HG02884 (cell line): ENCODE results near the gene SLC1A3.

Experiments used
- ATAC-seq: cut with Tn5 transposase; IDR thresholded peaks from one replicate; pipeline ENCODE4 v1.9.1; 2021; ENCODE audit warnings: mild to moderate bottlenecking, moderate library complexity; ENCODE audit not compliant: unreplicated experiment

The SLC1A3 gene

DNA sequence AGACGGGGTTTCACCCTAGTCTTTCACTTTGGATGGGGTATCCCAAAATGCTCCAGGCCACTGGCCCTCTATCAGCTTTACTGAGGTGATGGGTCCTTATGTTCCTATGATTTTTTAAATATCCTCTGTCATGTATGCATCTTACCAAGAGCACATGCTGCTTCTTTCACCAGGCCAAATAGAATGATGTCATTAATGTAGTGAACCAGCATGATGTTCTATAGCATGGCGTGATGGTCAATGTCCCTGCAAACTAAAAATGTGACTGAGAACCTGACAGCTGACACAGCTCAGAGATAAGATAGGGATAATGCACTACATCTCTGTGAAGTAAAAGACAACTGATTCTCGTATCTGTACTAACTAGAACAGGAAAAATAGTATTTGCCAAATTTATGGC lies 103.6 kb downstream of the SLC1A3 start:
- ATAC-seq, result no peak

DNA sequence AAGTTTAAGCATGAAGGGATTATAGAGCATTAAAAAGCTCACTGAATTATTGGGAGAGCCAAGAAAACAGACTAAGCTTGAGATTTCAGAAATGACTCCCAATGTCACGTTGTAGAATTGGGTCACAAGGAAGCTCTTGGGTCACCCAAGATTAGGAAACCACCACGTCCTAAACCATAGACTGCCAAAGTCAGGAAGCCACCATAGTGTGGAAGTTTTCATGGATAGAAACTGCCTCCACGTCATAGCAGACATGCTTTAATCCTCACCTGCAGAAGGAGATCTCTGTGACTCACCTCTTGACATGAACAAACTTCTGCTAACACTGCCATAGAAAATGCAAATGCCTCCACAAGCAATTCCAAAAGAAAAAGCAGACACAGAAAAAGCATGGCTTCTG lies 106.3 kb downstream of the SLC1A3 start:
- no peak for ATAC-seq

DNA sequence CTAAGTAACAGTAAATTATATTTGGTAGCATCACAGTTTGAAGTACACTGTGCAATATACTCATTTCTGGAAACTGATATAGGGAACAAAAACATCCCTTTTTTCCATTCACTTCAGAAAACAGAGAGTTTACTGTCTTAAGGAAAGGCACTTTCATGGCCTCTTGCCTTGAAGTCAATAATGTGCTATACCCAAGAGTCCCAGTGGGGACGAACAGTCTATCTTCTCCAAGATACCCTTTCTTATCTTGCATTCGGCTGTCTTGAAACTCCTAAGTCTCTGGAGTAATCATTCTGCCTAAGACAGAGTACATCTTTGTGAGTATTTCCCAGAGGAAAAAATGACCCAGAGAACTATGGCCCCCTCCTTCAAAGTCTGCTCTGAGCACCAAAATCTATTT lies 107.1 kb downstream of the SLC1A3 start:
- no peak for ATAC-seq

DNA sequence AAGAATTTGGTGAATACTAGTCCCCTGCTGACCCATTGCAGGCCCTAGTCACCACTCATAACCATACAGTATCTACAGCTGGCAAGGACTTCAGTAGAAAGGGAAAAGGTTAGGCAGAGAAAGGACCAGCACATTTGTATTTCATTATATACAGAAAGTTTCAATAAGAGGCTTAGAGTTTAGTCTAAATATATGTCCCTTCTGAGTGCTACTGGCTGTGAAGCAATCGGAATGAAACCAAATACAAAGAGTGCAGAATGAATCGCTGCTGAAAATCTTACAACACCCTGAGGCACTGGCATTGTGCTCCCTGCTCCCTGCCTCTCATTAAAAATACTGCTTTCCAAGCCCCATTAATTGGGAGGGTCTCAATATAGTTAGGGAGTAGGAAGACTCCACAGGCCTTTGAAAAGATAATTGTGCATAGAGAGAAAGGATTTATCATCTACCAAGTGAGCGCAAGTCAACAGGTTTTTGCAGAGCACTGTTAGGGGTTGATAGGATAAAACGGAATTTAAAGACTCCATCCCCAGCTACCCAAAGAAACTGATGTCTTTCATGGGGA lies 110.8 kb downstream of the SLC1A3 start:
- ATAC-seq, result no peak

DNA sequence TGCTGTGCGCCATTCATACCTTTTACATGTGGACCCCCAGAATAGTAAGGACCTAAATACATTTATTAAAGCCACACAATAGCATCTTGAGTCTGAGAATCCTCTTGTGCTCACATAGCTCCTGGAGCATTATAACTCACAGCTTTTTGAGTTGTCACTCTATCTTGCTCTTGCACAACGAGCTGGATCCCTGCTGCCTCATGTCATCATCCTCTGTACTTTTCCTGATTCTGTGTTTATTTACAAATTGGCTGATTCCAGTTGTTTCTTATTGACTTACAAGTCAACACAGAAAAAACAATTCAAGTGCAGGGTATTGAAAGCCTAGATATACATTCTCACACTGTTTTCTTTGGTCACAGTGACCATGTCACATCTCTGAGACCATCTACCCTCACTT lies 112.9 kb downstream of the SLC1A3 start:
- no peak for ATAC-seq

DNA sequence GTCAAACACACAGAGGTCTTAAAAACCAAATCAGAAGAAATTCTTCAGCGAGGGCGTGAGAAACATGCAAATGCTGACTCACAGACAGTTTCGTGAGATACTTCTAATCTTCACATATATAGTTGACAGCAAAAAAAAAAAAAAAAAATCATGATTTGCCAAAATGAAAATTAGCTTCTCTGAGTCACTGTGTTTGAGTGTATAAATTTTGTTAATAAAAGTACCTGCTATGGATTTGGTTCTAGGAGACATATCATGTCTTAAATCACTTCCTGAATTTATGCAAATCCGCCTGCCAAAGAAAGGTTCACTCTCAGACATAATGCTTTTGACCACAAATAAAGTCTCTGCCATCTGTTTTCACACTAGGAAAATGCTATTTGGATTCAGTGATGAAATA lies 114.3 kb downstream of the SLC1A3 start:
- no peak for ATAC-seq

DNA sequence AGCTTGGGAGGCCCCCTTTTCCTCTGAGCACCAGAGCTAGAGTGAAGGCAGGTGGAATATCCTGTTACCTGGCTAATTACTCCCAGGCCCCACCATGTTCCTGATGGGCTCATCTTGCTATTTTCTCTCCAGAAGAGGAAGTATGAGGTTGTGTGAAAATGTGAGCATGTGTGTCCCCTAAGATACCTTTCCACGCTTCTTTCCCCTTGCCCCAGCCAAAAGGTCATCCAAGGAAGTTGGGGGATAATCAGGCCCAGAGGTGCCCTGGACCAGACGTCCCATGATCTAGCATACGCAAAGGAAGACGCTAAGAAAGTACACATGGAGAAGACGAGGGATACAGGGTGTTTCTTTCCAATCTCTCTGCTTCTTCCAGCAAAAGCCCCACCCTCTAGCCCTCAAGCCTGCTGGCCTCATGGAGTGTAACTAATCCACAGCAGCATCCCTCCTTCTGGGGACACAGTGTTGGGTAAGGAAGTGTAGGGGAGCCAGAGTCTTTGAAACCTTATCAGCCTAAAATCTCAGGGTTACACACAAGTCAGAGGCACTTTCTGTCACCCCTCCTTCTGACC lies 115.3 kb downstream of the SLC1A3 start:
- ATAC-seq, result no peak

DNA sequence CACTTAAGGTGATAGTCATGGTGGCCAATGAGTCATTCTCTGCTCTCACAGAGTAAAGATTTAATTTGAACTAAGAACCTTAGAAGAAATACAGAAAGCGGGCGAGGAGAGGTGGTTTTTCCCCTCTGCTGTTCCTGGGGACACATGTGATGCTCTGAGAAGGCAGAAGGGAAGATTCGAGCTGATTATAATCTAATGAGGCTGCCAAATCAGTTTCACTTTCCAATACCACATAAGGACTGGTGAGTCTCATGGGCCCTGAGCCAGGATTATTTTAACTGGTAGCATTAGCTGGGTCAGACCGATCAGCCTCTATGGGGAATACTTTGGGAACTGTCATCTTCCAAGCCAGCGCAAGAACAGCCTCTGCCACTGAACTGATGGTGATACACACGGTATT lies 116.5 kb downstream of the SLC1A3 start:
- no peak for ATAC-seq

DNA sequence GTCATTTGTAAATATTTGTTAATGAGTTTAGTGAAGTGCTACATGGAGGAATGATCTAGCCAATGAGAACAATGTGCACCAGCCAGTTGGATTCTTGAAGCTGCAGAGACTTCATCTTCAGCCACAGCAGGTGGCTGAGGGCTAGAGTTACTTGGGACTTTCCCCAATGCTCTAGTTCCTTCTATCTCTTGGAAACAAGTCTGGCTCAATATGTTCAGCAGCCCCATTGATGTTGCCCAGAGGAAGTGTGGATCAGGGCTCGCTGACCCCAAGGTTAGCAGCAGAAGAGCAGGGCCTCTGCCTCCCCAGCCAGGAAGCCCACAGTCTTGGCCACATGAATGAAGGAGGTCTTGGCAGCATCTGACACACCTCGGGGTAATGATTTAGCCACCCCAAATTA lies 117.5 kb downstream of the SLC1A3 start:
- ATAC-seq, result peak; percentile 40

DNA sequence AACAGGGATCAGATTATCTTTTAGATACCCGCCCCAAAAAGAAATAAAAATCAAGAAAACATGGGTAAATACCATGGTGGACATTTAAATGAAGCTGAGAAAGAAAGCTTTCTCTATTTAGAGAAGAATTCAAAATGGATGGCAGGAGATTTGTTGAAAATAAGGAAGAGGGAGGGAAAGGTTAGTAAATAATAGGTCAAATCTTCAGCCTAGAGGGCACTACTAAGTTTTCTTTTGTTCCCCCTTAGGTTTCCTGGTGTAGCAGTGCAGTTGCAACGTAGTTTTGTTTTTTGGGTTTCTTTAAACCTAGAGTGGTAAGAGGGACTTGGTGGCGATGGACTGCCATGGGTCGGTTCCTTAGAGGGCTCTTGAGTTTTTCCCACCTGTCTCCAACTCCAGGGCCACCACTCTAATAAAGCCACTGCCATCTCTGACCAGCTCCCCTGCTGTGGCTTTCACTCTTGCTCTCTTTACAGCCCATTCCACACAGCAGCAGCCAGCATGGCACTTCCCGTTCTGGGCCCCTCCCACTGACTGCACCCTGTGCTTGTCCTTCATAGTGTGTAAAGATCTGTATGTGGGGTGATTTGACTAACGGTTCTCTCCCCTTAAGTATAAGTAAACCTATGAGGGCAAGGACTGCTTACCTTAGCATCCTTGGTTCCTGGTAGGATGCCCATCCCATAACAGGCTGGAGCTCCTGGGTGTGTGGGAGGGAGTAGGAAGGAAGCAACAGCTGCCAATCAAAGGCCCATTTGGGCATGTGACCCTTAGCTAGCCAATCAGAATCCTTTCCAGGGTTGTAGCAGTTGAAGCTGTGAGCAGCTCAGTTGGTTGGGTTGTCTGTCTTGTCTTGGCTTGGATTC lies 118.3 kb downstream of the SLC1A3 start:
- peak; percentile 71 for ATAC-seq

DNA sequence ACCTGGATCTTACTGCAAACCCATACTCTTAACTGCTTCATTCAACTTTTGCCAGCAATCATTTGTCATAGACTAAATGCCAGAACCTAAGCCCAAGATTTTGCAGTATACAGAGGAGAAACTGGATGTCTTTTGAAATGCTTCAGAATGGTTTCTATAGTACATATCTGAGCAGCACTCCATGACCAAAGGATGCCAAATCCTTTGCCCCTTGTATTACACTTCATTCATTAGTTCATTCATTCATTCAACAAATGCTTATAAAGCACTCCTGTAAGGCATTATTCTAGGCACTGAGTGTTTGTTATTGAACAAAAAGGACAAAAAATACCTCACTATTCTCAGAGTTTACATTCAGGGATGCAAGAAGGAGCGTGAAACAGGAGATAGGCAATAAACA lies 119.9 kb downstream of the SLC1A3 start:
- no peak for ATAC-seq

DNA sequence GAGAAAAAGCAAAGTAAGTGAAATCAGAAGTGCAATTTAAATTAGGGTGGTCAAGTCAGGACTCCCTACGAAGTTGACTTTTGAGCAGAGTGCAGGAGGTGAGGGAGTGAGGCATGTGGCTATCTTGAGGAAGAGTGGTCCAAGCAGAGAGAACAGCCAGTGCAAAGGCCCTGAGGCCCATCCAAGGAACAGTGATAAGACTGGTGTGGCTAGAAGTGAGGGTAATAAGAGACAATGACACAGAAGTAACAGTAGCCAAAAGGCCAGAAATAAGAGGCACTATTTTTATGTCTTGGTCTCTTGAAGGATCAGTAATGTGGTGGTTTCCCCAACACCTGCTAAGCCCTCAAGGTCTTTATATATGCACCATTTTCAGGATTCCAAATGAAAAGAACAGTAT lies 120.4 kb downstream of the SLC1A3 start:
- ATAC-seq, result no peak

DNA sequence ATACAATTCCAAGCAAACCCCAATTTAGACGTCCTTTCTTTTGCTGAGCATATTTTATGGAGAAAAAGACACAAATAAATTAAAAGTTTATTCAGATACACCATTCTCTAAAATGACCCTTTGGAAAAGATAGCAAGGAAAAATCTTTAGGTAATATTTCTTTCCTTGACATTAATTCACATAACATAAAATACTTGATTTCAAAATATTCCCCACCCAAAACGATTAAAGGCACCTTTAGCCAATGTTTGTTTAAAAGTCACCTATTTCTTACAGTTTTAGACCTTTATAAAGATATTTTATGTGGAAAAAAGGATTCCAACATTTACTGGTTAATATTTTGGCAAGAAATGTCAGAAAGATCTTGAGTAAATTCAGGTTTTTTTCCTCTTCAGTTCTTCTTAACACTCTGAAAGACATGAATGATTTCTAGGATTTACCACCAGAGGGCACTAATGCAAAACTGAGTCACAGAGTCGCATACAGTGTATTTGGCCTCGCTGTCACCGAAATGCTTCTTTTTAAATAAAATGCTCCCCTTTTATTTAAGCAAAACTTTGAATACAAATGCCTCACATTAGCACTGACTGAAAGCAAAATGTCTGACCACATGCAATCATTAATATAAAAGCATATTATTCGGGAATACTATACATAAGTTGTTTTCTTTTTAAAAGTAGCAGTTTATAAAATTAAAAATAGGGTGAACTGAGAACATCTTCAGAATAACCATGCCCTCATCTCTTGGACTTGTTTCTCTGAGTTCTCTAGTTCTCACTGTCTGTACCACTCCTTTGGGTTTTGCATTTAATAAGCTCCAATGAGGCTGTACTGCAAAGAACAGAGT lies 122.5 kb downstream of the SLC1A3 start:
- no peak for ATAC-seq

DNA sequence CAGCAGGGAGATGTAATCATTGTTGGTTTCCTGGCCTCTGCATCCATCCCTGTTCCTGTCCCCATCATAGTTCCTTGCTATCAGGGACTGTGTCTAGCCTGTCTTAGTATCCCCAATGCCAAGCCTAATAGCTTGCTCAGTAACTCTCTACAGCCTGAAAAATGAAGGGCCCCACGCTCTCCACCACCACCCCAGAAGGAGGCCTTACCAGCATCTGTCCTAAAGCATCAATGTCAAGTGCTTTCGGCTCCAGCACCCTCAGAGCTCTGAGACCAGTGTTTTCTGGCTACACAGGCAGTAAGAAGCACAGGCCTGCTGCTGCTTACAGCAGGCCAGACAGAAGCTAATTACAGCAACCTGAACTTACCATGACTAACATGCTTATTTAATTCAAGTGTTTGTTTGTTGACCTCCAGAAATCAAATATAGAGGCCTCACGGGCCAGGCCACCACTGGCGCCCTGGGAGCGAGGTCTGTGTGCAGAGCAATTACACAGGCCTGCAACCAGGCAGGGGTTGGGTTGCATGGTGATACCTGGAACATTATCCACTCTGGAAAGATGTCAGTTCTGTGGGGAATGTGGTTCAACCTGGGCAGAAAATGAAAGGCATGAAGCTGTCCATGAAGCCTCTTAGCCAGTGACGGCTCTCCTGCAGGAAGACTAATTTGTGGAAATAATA lies 124.3 kb downstream of the SLC1A3 start:
- no peak for ATAC-seq

DNA sequence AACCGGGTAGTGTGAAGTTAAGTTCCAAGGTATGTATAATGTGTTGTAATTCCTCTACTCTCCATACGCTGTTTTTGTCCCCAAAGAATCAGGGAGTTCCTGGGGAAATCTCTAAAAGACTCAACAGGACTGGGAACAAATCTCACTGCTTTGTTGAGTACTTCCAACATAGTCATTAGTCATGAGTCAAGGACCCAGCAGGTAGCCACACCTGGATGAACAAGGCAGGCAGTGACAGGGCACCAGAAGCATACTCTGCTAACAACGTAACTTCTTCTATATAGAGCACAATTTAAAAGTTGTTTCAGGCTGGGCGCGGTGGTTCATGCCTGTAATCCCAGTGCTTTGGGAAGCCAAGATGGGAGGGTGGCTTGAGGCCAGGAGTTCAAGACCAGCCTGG lies 126.8 kb downstream of the SLC1A3 start:
- ATAC-seq, result no peak

DNA sequence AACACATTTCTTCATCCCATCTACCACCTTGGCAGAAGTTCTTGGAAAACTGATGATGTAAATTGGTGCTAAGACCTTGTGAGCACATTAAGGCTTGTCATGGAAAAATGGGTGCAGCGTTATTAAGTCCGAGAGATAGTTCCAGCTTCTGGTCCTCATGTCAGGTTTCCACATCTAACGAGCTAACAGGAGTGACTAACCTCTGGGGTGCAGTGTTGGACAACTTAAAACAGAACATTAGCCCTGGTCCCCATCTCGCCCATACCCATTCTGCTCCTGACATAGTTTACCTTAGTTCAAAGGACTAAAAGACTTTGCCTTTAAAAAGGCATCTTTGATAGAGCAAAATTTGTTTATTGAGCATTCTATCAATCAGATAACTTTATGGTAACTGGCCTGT lies 128.0 kb downstream of the SLC1A3 start:
- no peak for ATAC-seq

DNA sequence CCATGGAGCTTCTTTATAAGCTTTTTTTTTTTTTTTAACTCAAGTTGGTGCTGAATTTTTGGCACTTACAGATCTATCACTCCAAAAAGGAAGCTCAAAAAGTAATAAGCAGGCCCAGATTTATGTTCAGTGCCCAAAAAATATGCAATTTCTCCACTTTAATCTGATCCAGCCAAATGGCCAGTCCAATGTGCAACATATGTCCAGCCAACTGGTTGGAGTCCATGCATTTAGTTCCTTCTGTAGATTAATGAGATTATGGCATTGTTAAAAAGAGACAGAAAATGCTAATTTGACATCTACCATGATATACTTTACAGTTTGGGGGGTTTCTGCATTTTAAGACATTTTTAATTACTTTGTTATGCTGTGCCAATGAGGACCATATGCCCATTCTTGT lies 129.5 kb downstream of the SLC1A3 start:
- no peak for ATAC-seq
